H1 (cell line): ENCODE results near the gene DAND5. TPM values are rescaled to one million over a fixed set of nuclear protein-coding genes. Genes with fewer than 3 reads are reported as not detected.

ENCODE experiments used
- CTCF ChIA-PET: fragments of 300-600 bp; sonication (Branson Sonifier 250); formaldehyde crosslinking; loops from one replicate; lab custom pipeline; 2021; ENCODE audit not compliant: partially characterized antibody; lab: Charles Lee
- POLR2A ChIA-PET: fragments of 300-600 bp; sonication (Branson Sonifier 250); formaldehyde crosslinking; loops from one replicate; lab custom pipeline; 2021; ENCODE audit warnings: inconsistent platforms; ENCODE audit not compliant: partially characterized antibody; lab: Charles Lee
- DNase-seq, 2 experiments: peaks; one replicate each; pipeline versions ENCODE4 v3.0.0 to v3.0.0-alpha.2; 2010 to 2022; ENCODE audit warnings: low spot score in 2 of 2, low read depth in 1 of 2, mixed read lengths in 1 of 2
- FAIRE-seq: peaks from 2 replicates; lab custom pipeline; 2011; peaks lifted over from hg19 to GRCh38; lab: Jason Lieb, UNC
- H2AFZ ChIP-seq: 2 replicates; pipeline ENCODE4 v1.8.1; 2012; ENCODE audit warnings: low read length, inconsistent platforms
- H2AK5ac ChIP-seq: 2 replicates; pipeline ENCODE4 v1.6.1; 2013; ENCODE audit warnings: low read depth, low read length
- H2BK120ac ChIP-seq: replicated peaks from 2 replicates; pipeline ENCODE3; 2013; ENCODE audit warnings: low read depth, low read length, inconsistent platforms
- H2BK12ac ChIP-seq: 2 replicates; pipeline ENCODE4 v1.6.1; 2013; ENCODE audit warnings: low read depth, low read length
- H2BK15ac ChIP-seq: 2 replicates; pipeline ENCODE4 v1.6.1; 2013; ENCODE audit warnings: low read length
- H2BK20ac ChIP-seq: 2 replicates; pipeline ENCODE4 v1.6.1; 2013; ENCODE audit warnings: low read length
- H2BK5ac ChIP-seq: 2 replicates; pipeline ENCODE4 v1.6.1; 2013; ENCODE audit warnings: low read depth, low read length
- H3K14ac ChIP-seq: 2 replicates; pipeline ENCODE4 v1.6.1; 2013; ENCODE audit warnings: inconsistent platforms; ENCODE audit not compliant: insufficient read length
- H3K18ac ChIP-seq: 2 replicates; pipeline ENCODE4 v1.6.1; 2013; ENCODE audit warnings: low read length; ENCODE audit errors: extremely low read depth
- H3K23ac ChIP-seq: 2 replicates; pipeline ENCODE4 v1.6.1; 2013; ENCODE audit warnings: inconsistent platforms; ENCODE audit not compliant: insufficient read length
- H3K23me2 ChIP-seq: 2 replicates; pipeline ENCODE4 v1.6.1; 2013; ENCODE audit warnings: low read depth, low read length
- H3K27ac ChIP-seq: 2 replicates; pipeline ENCODE4 v1.6.1; 2011; ENCODE audit warnings: low read depth, low read length, inconsistent platforms
- H3K27me3 ChIP-seq, 4 experiments: replicated peaks in 1 of 4; 1 replicate in 1 of 4; 2 replicates in 3 of 4; pipeline versions ENCODE4 v1.6.1 to v1.8.1; 2011 to 2013; ENCODE audit warnings: low read length in 3 of 4, mild to moderate bottlenecking in 3 of 4, inconsistent platforms in 2 of 4, mixed read lengths in 2 of 4, moderate library complexity in 1 of 4; ENCODE audit not compliant: control insufficient read depth in 3 of 4, insufficient read depth in 3 of 4; ENCODE audit errors: extremely low read depth in 1 of 4
- H3K36me3 ChIP-seq, 4 experiments: 2 replicates each; pipeline versions ENCODE4 v1.6.1 to v1.8.1; 2011 to 2013; ENCODE audit warnings: mild to moderate bottlenecking in 4 of 4, low read length in 3 of 4, moderate library complexity in 2 of 4, control low read depth in 1 of 4, inconsistent platforms in 1 of 4; ENCODE audit not compliant: insufficient read depth in 4 of 4, control insufficient read depth in 2 of 4
- H3K4ac ChIP-seq: replicated peaks from 2 replicates; pipeline ENCODE3; 2013; ENCODE audit warnings: low read length, low read depth, mixed read lengths, inconsistent platforms; ENCODE audit not compliant: insufficient read length
- H3K4me1 ChIP-seq, 4 experiments: replicated peaks in 1 of 4; 1 replicate in 1 of 4; 2 replicates in 3 of 4; pipeline versions ENCODE4 v1.6.1 to v1.8.1; 2011 to 2013; ENCODE audit warnings: low read length in 3 of 4, inconsistent platforms in 2 of 4, mixed read lengths in 1 of 4; ENCODE audit not compliant: insufficient read depth in 4 of 4, control insufficient read depth in 3 of 4
- H3K4me2 ChIP-seq, 2 experiments: 2 replicates each; pipeline versions ENCODE4 v1.6.1 to v1.8.1; 2011 to 2013; ENCODE audit warnings: low read depth in 2 of 2, low read length in 2 of 2, control low read depth in 1 of 2, inconsistent platforms in 1 of 2, mild to moderate bottlenecking in 1 of 2; ENCODE audit not compliant: insufficient read depth in 1 of 2
- H3K4me3 ChIP-seq, 4 experiments: fragments of 200-600, 300-600 bp in 1 of 4; sonication (generic), shearing (Covaris generic), sonication (Bioruptor Twin) in 1 of 4; 2 replicates each; pipeline versions ENCODE4 v1.5.1 to v1.8.1; 2011 to 2016; ENCODE audit warnings: low read length in 4 of 4, low read depth in 3 of 4, control low read depth in 2 of 4, inconsistent platforms in 2 of 4, mild to moderate bottlenecking in 2 of 4, mixed read lengths in 1 of 4, moderate library complexity in 1 of 4; ENCODE audit not compliant: insufficient read depth in 2 of 4; ENCODE audit errors: extremely low read depth in 1 of 4
- H3K56ac ChIP-seq: replicated peaks from 2 replicates; pipeline ENCODE3; 2013; ENCODE audit warnings: low read depth, mild to moderate bottlenecking, mixed read lengths, low read length, inconsistent platforms; ENCODE audit not compliant: insufficient read length
- H3K79me1 ChIP-seq: 2 replicates; pipeline ENCODE4 v1.6.1; 2013; ENCODE audit warnings: low read depth, low read length, control low read depth
- H3K79me2 ChIP-seq, 2 experiments: 2 replicates each; pipeline versions ENCODE4 v1.6.1 to v1.8.1; 2012 to 2013; ENCODE audit warnings: low read length in 2 of 2, mild to moderate bottlenecking in 2 of 2, inconsistent platforms in 1 of 2; ENCODE audit not compliant: insufficient read depth in 2 of 2, control insufficient read depth in 1 of 2
- H3K9ac ChIP-seq, 4 experiments: replicated peaks in 1 of 4; 1 replicate in 1 of 4; 2 replicates in 3 of 4; pipeline versions ENCODE4 v1.6.1 to v1.8.1; 2011 to 2013; ENCODE audit warnings: low read depth in 3 of 4, low read length in 3 of 4, control low read depth in 2 of 4, mild to moderate bottlenecking in 2 of 4, moderate library complexity in 2 of 4, inconsistent platforms in 1 of 4; ENCODE audit errors: extremely low read depth in 1 of 4
- H3K9me3 ChIP-seq, 2 experiments: 2 replicates each; pipeline versions ENCODE4 v1.6.1 to v1.8.1; 2012 to 2013; ENCODE audit warnings: mild to moderate bottlenecking in 2 of 2, moderate library complexity in 2 of 2, control low read depth in 1 of 2, inconsistent platforms in 1 of 2, low read depth in 1 of 2, low read length in 1 of 2, mixed read lengths in 1 of 2; ENCODE audit not compliant: insufficient read depth in 2 of 2
- H4K20me1 ChIP-seq, 2 experiments: replicated peaks in 1 of 2; 2 replicates each; pipeline versions ENCODE3 to v1.8.1; 2011 to 2013; ENCODE audit warnings: inconsistent platforms in 2 of 2, low read length in 2 of 2, mild to moderate bottlenecking in 1 of 2; ENCODE audit not compliant: insufficient read depth in 2 of 2, control insufficient read depth in 1 of 2
- H4K5ac ChIP-seq: 2 replicates; pipeline ENCODE4 v1.6.1; 2013; ENCODE audit warnings: low read length, low read depth, mixed read lengths, inconsistent platforms; ENCODE audit not compliant: insufficient read length
- H4K8ac ChIP-seq: 2 replicates; pipeline ENCODE4 v1.8.0; 2013; ENCODE audit warnings: mild to moderate bottlenecking, moderate library complexity, low read length, inconsistent platforms; ENCODE audit not compliant: insufficient read depth; ENCODE audit errors: extremely low read depth
- H4K91ac ChIP-seq: replicated peaks from 2 replicates; pipeline ENCODE3; 2013; ENCODE audit warnings: low read length, mixed read lengths, inconsistent platforms; ENCODE audit not compliant: insufficient read length
- BRCA1 ChIP-seq: IDR thresholded peaks from 2 replicates; pipeline ENCODE4 v1.6.1; 2012; ENCODE audit warnings: low read depth, low read length, improper control_type of control experiment
- MAX ChIP-seq: IDR thresholded peaks from 2 replicates; pipeline ENCODE4 v1.6.1; 2012; ENCODE audit warnings: inconsistent platforms
- POLR2A ChIP-seq, 2 experiments: IDR thresholded peaks; 1 replicate in 1 of 2; 2 replicates in 1 of 2; pipeline ENCODE4 v1.6.1; 2011; ENCODE audit warnings: low read depth in 2 of 2, low read length in 2 of 2, mild to moderate bottlenecking in 2 of 2; ENCODE audit errors: control extremely low read depth in 1 of 2
- RFX5 ChIP-seq: IDR thresholded peaks from 2 replicates; pipeline ENCODE4 v1.6.1; 2011; ENCODE audit warnings: low read depth, low read length, improper control_type of control experiment, borderline replicate concordance
- RNF2 ChIP-seq: fragments of 200-900, 300-1000 bp; sonication (generic); IDR thresholded peaks from 2 replicates; pipeline ENCODE4 v1.7.1; 2016; ENCODE audit warnings: borderline replicate concordance, low read depth, mild to moderate bottlenecking, antibody characterized with exemption, low read length; ENCODE audit not compliant: poor library complexity, severe bottlenecking; ENCODE audit errors: missing control alignments
- SIX5 ChIP-seq: IDR thresholded peaks from 2 replicates; pipeline ENCODE4 v1.6.1; 2011; ENCODE audit warnings: mild to moderate bottlenecking, low read depth, low read length
- YY1 ChIP-seq: IDR thresholded peaks from 2 replicates; pipeline ENCODE4 v1.6.1; 2011; ENCODE audit warnings: low read depth, mild to moderate bottlenecking, low read length
- WGBS, 2 experiments: shearing (Covaris generic) in 1 of 2; methylation state at CpG; one replicate each; pipeline versions ENCODE4 v1.1.6 to v1.1.7; 2013 to 2015; ENCODE audit warnings: low lambda C conversion rate in 2 of 2, mixed read lengths in 2 of 2, inconsistent platforms in 1 of 2, low coverage in 1 of 2, missing lambda C conversion rate in 1 of 2; ENCODE audit not compliant: insufficient replicate concordance in 2 of 2, insufficient coverage in 1 of 2, insufficient read length in 1 of 2; ENCODE audit errors: extremely low coverage in 1 of 2, missing lambda C conversion rate in 1 of 2; 5-methylcytosine and 5-hydroxymethylcytosine counted together
- polyA plus RNA-seq, 7 experiments: library from polyadenylated mRNA; depleted of rRNA in 3 of 7; stranded (reverse) in 5 of 7; unstranded in 2 of 7; fragments of >200 nt in 5 of 7; fragments of 200-250 nt in 2 of 7; gene quantifications; 1 replicate in 5 of 7; 2 replicates in 1 of 7; 4 replicates in 1 of 7; pipeline versions ENCODE4 v1.2.1 to v1.2.3, GENCODE V29; 2011 to 2013; ENCODE audit warnings: missing spikeins in 2 of 7, mixed read lengths in 2 of 7
- total RNA-seq: library from RNA; stranded (reverse); fragmentation: NEBNext Ultra II Directional; extraction: Animal tissue kit (Norgen Biotek cat#: 25700); gene quantifications from 2 replicates; pipeline ENCODE4 v1.2.1, GENCODE V29; 2021

DAND5 gene
- total and polyA plus RNA-seq, 2 of the 8 experiments (the other 6 are each of a cell fraction or from before 2014, with no cell fraction given), result 0.14 to 0.17 TPM

DNA sequence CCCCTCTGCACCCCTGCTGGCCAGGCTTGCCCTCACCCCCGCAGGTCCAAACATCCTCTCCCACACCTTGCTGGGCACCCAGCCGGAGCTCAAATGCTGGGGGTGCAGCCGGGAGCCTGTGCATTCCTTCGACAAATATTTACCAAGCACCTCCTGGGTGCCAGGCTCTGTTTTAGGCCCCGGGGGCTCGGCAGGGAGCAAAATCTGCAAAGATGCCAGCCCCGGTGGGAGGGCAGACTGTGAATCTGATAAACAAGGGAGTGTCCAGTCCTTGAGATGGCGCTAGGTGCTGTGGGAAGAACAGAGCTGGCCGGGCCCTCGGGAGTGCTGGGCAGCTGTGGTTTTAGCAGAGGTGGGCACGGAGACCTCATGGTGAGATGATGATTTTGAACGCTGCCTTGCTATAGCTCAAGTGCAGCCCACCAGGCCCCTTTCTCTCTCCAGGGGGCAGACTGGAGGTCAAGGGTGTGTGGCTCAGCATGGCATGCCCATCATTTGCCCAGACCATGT lies 36.5 kb downstream of the DAND5 start:
- Histone ChIP-seq H3K4me3 (no peak overlapping the region), H4K91ac (no peak overlapping the region), H4K20me1 (peaks cover 2 to 13% of the 10 kb centered on the region in 2 experiments), H3K23ac (no peak overlapping the region), H2BK5ac (no peak overlapping the region), H3K4me1 (peaks cover 3 to 16% (median 12%) of the 10 kb centered on the region in 4 experiments), H3K79me1 (no peaks in the 10 kb centered on the region), H3K4ac (no peak overlapping the region), H2BK120ac (no peak overlapping the region), H2BK12ac (no peak overlapping the region), H3K14ac (no peak overlapping the region), H2BK20ac (no peak overlapping the region), H3K4me2 (no peak overlapping the region), H3K27me3 (peaks cover 36 to 95% (median 79%) of the 10 kb centered on the region in 4 experiments), H3K79me2 (no peaks in the 10 kb centered on the region), H2AFZ (no peak overlapping the region), H3K9me3 (no peaks in the 10 kb centered on the region), H2AK5ac (no peak overlapping the region), H4K8ac (no peak overlapping the region), H3K27ac (no peak overlapping the region), H3K23me2 (peaks cover 2% of the 10 kb centered on the region; the same call in 1 of the 2 replicates), H3K36me3 (no peaks in the 10 kb centered on the region), H2BK15ac (no peak overlapping the region), H3K18ac (no peak overlapping the region), H3K56ac (no peak overlapping the region), H3K9ac (no peak overlapping the region), H4K5ac (no peak overlapping the region)
- no peak for FAIRE-seq
- ChIA-PET POLR2A (interaction anchor here (0.8 to 1.7 kb wide), 5 partner anchors 9 to 52 kb away, joined by 3 to 4 read pairs (median 3); no protein-coding TSS in a partner anchor), CTCF (interaction anchor here (0.6 to 12.9 kb wide), 18 partner anchors 8 to 252 kb away, joined by 3 to 175 read pairs (median 6); no protein-coding TSS in a partner anchor)
- 84% methylated on average over 11 of the region's 12 CpGs; no CpG with 5 or more reads in 1 of the 2 experiments for WGBS, 2 experiments
- no peak for TF ChIP-seq YY1
- TF ChIP-seq POLR2A (IDR thresholded peaks at IDR 0.05; ENCODE audit: control extremely low read depth in 1 of 2, low read depth in 2 of 2, low read length in 2 of 2), result no peak
- TF ChIP-seq MAX, result no peak
- no peak for TF ChIP-seq RNF2
- TF ChIP-seq SIX5, result no peak
- TF ChIP-seq RFX5, result no peak
- TF ChIP-seq BRCA1, result no peak
- no peak for DNase-seq
